ENCODE data around the gene HRCT1. TPM values are rescaled to one million over a fixed set of nuclear protein-coding genes. Genes with fewer than 3 reads are reported as not detected.

HRCT1 gene
- total and polyA plus RNA-seq, 2 experiments from 2014 or later: not detected

GRCh38 chr9:35919212-35920008 lies 13.4 kb downstream of the HRCT1 start:
- no peak overlapping the region for H3K4me3 Mint-ChIP-seq
- no peaks in the 10 kb centered on the region for H3K79me2 ChIP-seq (replicated peaks; ENCODE audit: insufficient read depth)
- H3K27me3 ChIP-seq (ENCODE audit: insufficient read depth): no peaks in the 10 kb centered on the region
- no peak overlapping the region for H2AFZ ChIP-seq
- H3K4me2 ChIP-seq: no peak overlapping the region
- H3F3A ChIP-seq (replicated peaks; ENCODE audit: low read depth): no peaks in the 10 kb centered on the region
- H3K4me3 ChIP-seq: no peak overlapping the region
- no peak for TF ChIP-seq ZNF114 (CRISPR knock-in tag; IDR thresholded peaks at IDR 0.05)
- no peak for TF ChIP-seq CTCF (conservative IDR thresholded peaks at IDR 0.05; ENCODE audit: low read depth in 2 of 2)
- TF ChIP-seq, protein P1, sequence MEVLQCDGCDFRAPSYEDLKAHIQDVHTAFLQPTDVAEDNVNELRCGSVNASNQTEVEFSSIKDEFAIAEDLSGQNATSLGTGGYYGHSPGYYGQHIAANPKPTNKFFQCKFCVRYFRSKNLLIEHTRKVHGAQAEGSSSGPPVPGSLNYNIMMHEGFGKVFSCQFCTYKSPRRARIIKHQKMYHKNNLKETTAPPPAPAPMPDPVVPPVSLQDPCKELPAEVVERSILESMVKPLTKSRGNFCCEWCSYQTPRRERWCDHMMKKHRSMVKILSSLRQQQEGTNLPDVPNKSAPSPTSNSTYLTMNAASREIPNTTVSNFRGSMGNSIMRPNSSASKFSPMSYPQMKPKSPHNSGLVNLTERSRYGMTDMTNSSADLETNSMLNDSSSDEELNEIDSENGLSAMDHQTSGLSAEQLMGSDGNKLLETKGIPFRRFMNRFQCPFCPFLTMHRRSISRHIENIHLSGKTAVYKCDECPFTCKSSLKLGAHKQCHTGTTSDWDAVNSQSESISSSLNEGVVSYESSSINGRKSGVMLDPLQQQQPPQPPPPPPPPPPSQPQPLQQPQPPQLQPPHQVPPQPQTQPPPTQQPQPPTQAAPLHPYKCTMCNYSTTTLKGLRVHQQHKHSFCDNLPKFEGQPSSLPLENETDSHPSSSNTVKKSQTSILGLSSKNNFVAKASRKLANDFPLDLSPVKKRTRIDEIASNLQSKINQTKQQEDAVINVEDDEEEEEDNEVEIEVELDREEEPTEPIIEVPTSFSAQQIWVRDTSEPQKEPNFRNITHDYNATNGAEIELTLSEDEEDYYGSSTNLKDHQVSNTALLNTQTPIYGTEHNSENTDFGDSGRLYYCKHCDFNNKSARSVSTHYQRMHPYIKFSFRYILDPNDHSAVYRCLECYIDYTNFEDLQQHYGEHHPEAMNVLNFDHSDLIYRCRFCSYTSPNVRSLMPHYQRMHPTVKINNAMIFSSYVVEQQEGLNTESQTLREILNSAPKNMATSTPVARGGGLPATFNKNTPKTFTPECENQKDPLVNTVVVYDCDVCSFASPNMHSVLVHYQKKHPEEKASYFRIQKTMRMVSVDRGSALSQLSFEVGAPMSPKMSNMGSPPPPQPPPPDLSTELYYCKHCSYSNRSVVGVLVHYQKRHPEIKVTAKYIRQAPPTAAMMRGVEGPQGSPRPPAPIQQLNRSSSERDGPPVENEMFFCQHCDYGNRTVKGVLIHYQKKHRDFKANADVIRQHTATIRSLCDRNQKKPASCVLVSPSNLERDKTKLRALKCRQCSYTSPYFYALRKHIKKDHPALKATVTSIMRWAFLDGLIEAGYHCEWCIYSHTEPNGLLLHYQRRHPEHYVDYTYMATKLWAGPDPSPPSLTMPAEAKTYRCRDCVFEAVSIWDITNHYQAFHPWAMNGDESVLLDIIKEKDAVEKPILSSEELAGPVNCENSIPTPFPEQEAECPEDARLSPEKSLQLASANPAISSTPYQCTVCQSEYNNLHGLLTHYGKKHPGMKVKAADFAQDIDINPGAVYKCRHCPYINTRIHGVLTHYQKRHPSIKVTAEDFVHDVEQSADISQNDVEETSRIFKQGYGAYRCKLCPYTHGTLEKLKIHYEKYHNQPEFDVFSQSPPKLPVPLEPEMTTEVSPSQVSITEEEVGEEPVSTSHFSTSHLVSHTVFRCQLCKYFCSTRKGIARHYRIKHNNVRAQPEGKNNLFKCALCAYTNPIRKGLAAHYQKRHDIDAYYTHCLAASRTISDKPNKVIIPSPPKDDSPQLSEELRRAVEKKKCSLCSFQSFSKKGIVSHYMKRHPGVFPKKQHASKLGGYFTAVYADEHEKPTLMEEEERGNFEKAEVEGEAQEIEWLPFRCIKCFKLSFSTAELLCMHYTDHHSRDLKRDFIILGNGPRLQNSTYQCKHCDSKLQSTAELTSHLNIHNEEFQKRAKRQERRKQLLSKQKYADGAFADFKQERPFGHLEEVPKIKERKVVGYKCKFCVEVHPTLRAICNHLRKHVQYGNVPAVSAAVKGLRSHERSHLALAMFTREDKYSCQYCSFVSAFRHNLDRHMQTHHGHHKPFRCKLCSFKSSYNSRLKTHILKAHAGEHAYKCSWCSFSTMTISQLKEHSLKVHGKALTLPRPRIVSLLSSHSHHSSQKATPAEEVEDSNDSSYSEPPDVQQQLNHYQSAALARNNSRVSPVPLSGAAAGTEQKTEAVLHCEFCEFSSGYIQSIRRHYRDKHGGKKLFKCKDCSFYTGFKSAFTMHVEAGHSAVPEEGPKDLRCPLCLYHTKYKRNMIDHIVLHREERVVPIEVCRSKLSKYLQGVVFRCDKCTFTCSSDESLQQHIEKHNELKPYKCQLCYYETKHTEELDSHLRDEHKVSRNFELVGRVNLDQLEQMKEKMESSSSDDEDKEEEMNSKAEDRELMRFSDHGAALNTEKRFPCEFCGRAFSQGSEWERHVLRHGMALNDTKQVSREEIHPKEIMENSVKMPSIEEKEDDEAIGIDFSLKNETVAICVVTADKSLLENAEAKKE (CRISPR knock-in tag; IDR thresholded peaks at IDR 0.05): no peak
- TF ChIP-seq JUNB (IDR thresholded peaks at IDR 0.05; ENCODE audit: unreplicated experiment): no peak
- TF ChIP-seq POLR2AphosphoS5 (IDR thresholded peaks at IDR 0.05; ENCODE audit: low read depth): no peak
- no peak for TF ChIP-seq EZH2 (IDR thresholded peaks at IDR 0.05; ENCODE audit: low read depth, unreplicated experiment)
- TF ChIP-seq ETS1 (IDR thresholded peaks at IDR 0.05): no peak
- no peak for TF ChIP-seq STAT1 (IDR thresholded peaks at IDR 0.05; ENCODE audit: unreplicated experiment)
- no peak for TF ChIP-seq NANOG (IDR thresholded peaks at IDR 0.05; ENCODE audit: borderline replicate concordance)
- TF ChIP-seq EZH2phosphoT487 (IDR thresholded peaks at IDR 0.05; ENCODE audit: unreplicated experiment): no peak
- H3K4me1 Mint-ChIP-seq: peaks cover 13% of the 10 kb centered on the region; the same call in 2 of the 3 replicates
- peaks cover 3% of the 10 kb centered on the region; the same call in 1 of the 2 replicates for H3K4me1 ChIP-seq (ENCODE audit: insufficient read depth)
- DNase-seq (ENCODE audit: low spot score) (no peak), ATAC-seq (no peak)
- no peaks in the 10 kb centered on the region for H3K36me3 ChIP-seq (ENCODE audit: insufficient read depth)
- H3K9me2 ChIP-seq (ENCODE audit: insufficient read depth): no peaks in the 10 kb centered on the region
- peaks cover 4% of the 10 kb centered on the region for H3K27me3 Mint-ChIP-seq (ENCODE audit: insufficient read depth, low read depth, poor library complexity)
- no peaks in the 10 kb centered on the region for H4K20me1 ChIP-seq (replicated peaks; ENCODE audit: insufficient read depth)
- no peak overlapping the region for H3K27ac ChIP-seq (ENCODE audit: low read depth)
- H3K36me3 Mint-ChIP-seq (ENCODE audit: low read depth): no peaks in the 10 kb centered on the region
- H3K27ac Mint-ChIP-seq: no peak overlapping the region
- H3K9me3 Mint-ChIP-seq: no peaks in the 10 kb centered on the region
